Left forelimb (tissue), 1 donor: ENCODE results near the gene CELF2.
"Not testable (repeated sequence)": the region's sequence is repeated elsewhere in the genome, so short reads cannot be mapped to it uniquely, and the experiment has no call there.

Experiments used
- DNase-seq: peaks from one replicate; pipeline ENCODE4 v3.0.0-alpha.2; 2018; ENCODE audit warnings: low spot score

Gene CELF2

DNA sequence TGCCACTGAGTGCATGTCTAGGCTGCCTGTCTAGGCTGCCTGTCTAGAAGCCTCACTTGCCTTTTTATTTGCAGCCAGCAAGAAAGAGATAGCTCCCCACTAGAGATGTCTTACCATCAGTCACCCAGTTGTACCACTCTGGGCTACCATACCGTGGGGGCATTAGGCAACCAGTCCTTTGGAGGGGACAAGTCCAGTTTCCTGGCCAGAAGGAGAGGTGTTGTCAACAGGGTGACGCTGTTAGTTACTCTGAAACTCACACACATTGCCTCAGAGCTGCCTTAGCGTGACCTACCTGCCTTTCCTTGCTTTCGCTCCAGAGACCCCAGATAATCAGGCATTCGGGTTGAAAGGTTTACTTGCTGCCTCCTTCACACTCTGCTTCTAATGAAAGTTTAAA lies 155.4 kb downstream of the CELF2 start:
- DNase-seq: no peak

DNA sequence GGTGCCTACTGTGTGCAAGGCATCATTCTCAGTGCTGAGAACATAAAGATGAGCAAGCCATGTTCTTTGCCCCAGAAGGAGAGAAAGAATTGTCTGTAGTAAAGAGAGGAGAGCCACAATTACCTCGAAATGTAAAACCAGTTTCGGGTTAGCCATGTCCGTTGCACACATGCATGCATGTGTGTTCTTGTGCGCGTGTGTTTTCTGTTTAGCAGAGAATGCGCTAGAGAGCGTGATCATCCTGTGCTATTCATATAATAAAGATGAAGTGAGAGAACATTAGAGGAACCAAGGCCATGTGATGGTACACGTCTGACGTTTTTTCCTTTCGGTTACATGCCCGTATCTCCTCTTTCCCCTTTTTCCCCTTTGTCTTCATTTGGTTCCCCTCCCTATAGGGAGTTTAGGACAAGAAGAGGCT lies 158.2 kb downstream of the CELF2 start:
- no peak for DNase-seq

- DNase-seq: no peak
Measured at GRCh38 chr10:11176746-11177145, 159.1 kb downstream of the CELF2 start.

GRCh38 chr10:11177381-11177780 lies 159.7 kb downstream of the CELF2 start:
- DNase-seq: no peak

DNA sequence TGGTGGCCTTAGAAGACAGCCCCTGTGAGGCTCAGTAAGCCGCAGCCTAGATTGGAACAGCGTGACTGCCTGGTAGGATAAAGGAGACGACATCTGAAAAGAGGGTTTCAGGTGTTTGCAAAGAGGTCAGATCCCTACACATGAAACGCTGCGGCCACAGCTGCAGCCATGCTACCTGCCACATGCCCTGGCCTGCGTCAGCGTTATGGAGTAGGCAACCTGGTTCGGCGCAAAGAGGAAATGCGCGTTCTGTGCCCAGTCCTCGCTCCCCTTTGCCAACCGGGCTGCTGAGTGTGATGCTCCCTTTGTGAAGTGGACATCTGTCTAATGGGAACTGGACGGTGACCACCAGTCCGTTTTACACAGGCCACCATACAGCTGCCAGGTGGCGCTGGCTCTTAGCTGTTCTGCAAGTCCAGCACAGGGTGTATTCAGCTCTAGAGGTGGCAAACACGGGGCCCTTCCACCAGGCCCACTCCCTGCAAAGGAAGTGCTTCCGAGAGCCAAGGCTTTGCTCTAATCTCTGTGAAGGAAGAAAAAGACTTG lies 160.3 kb downstream of the CELF2 start:
- DNase-seq: no peak

GRCh38 chr10:11178606-11179515 lies 161.2 kb downstream of the CELF2 start:
- DNase-seq: no peak

- no peak for DNase-seq
Measured at GRCh38 chr10:11179516-11180105, 161.9 kb downstream of the CELF2 start.

DNA sequence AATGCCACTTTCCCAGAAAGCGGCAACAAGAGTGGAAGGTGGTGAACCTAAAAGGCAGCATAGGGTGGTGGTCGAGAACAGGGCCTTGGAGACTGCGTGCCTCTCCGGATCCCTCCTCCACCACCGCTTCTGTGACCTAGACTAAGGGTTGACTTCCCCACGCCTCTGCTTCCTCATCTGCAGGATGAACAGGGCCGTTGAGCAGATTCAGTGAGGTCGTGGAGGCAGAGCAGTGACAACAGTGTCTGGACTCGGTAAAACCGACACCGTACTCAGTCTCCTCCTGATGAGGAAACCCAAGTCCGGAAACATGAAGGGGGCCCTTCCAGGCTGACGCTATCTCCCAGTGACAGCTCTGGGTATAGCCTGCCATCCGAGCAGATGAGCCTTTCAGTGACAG lies 162.6 kb downstream of the CELF2 start:
- DNase-seq: no peak

GRCh38 chr10:11181978-11182377 lies 164.3 kb downstream of the CELF2 start:
- DNase-seq: no peak

- DNase-seq: no peak
Measured at GRCh38 chr10:11183015-11183414, 165.3 kb downstream of the CELF2 start.

DNA sequence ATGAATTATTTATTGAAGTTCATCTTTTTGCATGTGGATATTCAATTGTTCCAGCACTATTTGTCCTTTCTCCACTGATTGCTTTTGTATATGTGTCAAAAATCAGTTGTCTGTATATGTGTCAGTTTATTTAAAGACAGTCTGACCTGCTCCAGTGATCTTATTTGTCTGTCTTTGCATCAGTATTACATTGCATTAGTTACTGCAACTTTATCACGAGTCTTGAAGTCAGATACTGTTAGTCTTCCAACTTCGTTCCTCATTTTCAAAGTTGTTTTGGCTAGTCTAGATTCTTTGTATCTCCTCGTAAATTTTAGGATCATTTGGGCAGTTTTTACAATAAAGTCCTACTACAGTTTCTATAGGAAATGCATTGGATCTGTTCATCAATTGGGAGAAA lies 166.4 kb downstream of the CELF2 start:
- DNase-seq: no peak

- DNase-seq: not testable (repeated sequence)
Measured at GRCh38 chr10:11185128-11185665, 167.5 kb downstream of the CELF2 start.

DNA sequence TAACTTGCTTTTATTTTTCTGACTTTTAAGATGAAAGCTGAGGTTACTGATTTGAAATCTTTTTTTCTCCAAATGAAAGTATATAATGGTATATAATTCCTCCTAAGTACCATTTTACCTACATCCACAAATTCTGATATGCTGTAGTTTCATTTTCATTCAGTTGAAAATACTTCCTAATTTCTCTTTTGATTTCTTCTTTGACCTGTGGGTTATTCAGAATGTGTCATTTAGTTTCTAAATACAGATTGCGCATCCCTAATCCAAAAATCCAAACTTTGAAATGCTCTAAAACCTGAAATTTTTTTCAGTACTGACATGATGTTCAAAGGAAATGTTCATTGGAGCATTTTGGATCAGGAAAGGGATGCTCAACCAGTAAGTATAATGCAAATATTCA lies 168.7 kb downstream of the CELF2 start:
- no peak for DNase-seq

- no peak for DNase-seq
Measured at GRCh38 chr10:11189582-11190376, 172.1 kb downstream of the CELF2 start.

GRCh38 chr10:11191190-11191589 lies 173.5 kb downstream of the CELF2 start:
- DNase-seq: no peak

- no peak for DNase-seq
Measured at GRCh38 chr10:11191678-11192077, 174.0 kb downstream of the CELF2 start.

DNA sequence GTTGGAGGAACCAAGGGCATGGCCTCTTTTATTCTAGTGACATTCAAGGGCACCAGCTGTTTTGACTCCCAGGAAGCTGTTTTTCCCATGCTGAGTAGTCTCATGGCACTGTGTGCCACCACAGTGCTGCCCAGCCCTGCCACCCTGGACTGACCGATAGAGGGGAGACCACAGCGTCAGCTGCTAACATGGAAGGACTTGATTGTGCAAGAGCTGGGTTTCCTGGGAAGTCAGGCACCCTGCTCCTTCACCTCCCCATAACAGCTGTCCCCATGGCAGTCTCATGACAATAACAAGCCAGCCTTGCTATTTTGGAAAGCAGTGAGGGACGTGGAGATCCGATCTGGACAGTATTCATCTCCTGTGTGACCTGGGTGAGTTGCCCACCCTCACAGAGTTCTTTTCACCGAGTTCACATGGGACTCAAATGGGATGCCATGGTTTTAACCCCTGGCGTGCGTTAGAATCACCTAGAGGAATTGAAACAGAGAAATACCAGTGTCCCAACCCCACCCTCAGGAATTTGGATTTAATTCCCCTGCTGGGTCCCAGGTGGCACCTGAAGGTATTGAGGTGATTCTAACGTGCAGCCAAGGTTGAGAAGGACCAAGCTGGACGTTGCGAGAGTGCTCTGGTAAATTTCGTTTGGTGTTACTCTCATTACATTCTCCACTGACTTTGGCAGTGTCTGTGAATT lies 174.8 kb downstream of the CELF2 start:
- no peak for DNase-seq

- DNase-seq: no peak
Measured at GRCh38 chr10:11193001-11193551, 175.4 kb downstream of the CELF2 start.

DNA sequence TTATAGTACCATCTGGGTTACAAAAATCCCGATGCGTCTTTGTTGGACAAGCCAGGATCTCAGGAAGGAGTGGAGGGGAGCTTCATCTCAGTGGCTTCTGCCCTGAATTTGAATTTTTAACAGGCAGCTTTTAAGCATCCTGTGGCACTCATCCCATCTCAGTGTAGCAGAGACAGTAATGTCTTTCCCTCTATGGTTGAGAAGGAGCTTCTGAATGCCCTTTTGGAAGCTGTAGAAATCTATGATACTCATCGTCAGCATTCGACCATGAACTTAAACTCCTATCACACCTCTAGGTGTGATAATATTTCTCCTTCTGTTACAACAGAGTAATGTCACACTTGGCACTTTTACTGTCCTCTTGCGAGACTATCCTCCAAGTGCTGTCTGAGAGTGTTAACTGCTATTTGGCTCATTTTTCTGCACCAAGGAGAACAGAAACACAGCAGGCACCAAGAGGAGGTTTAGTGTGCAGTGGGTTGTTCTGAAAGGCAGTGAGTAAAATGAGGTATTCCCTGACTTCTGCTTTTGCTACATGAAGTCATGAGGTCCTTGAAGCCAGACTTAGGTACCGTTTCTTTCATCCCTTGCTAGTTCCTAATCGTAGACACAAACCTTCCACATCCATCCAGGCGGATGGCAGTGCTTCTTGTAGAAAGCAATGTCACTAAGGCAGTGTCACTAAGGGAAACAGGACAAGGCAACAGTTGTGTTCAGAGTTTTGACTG lies 177.4 kb downstream of the CELF2 start:
- DNase-seq: no peak

DNA sequence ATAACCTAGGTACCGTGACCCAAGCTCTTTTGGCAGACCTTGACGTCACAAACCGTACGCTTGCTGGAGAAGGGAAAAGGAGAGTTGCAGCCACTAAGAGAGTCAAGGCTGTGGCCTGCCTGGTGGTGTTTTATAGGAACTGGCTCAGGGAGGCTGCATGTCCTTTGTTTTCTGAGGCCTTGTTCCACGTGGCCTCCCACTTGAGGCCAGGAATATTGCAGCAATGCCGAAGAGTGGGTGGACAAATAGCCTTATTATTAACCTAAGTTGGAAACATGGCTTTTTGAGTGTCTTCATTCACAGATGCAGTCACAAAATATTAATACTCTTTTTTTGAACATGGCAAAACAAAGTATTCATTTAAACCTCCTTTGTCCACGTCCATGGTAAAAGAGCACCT lies 178.0 kb downstream of the CELF2 start:
- no peak for DNase-seq
